Midbrain (tissue), 1 donor: ENCODE measurements around the gene CDK10.
A peak's percentile ranks its signal among the peaks of the same experiment; 100 is the strongest.
"Not testable (repeated sequence)": the region's sequence is repeated elsewhere in the genome, so short reads cannot be mapped to it uniquely, and the experiment has no call there.

Source experiments
- DNase-seq: peaks from one replicate; lab custom pipeline; 2025; lab: John Stamatoyannopoulos, UW

CDK10 gene

GRCh38 chr16:89686520-89687091, at the start of gene CDK10:
Gene CDK10, plus strand, starts transcription at chr16:89686689. Its CDS starts 22 bp downstream, at chr16:89686711.
- peak; percentile 81 for DNase-seq

- DNase-seq, result no peak
Measured at GRCh38 chr16:89637379-89637778, 49.1 kb upstream of the CDK10 start.

- no peak for DNase-seq
Measured at GRCh38 chr16:89638455-89638854, 48.0 kb upstream of the CDK10 start.

- DNase-seq, result no peak
Measured at GRCh38 chr16:89639385-89639784, 47.1 kb upstream of the CDK10 start.

GRCh38 chr16:89641458-89642119, 44.9 kb upstream of the CDK10 start:
- DNase-seq, result no peak

GRCh38 chr16:89642574-89642973, 43.9 kb upstream of the CDK10 start:
- no peak for DNase-seq

- DNase-seq, result no peak
Measured at GRCh38 chr16:89643769-89644300, 42.7 kb upstream of the CDK10 start.

GRCh38 chr16:89645122-89645521, 41.4 kb upstream of the CDK10 start:
- DNase-seq, result no peak

GRCh38 chr16:89646270-89646669, 40.2 kb upstream of the CDK10 start:
- no peak for DNase-seq

GRCh38 chr16:89646906-89647305, 39.6 kb upstream of the CDK10 start:
- DNase-seq, result no peak

- DNase-seq, result no peak
Measured at GRCh38 chr16:89651584-89651983, 34.9 kb upstream of the CDK10 start.

GRCh38 chr16:89653656-89654295, 32.7 kb upstream of the CDK10 start:
- DNase-seq, result no peak

GRCh38 chr16:89655062-89655643, 31.3 kb upstream of the CDK10 start:
- no peak for DNase-seq

GRCh38 chr16:89656435-89657121, 29.9 kb upstream of the CDK10 start:
- no peak for DNase-seq

- DNase-seq, result peak; percentile 83
Measured at GRCh38 chr16:89657442-89658220, 28.9 kb upstream of the CDK10 start, which contains the start of the genes CHMP1A and SPATA33. Gene CHMP1A, minus strand, starts transcription at chr16:89657708. Its CDS starts 120 bp downstream, at chr16:89657588. Gene SPATA33, plus strand, starts transcription at chr16:89657836. Its CDS starts 76 bp downstream, at chr16:89657912.

- no peak for DNase-seq
Measured at GRCh38 chr16:89658221-89658879, 28.1 kb upstream of the CDK10 start.

GRCh38 chr16:89660146-89660545, 26.3 kb upstream of the CDK10 start:
- no peak for DNase-seq

- DNase-seq, result no peak
Measured at GRCh38 chr16:89661215-89661614, 25.3 kb upstream of the CDK10 start.

GRCh38 chr16:89664238-89664637, 22.3 kb upstream of the CDK10 start:
- not testable (repeated sequence) for DNase-seq

- DNase-seq, result peak; percentile 2
Measured at GRCh38 chr16:89667000-89667399, 19.5 kb upstream of the CDK10 start.

GRCh38 chr16:89667633-89668032, 18.9 kb upstream of the CDK10 start:
- no peak for DNase-seq
